Measurements from ENCODE around the gene PDXP.

PDXP gene

GRCh38 chr22:37663521-37664140 is 5.1 kb downstream of the PDXP start:
- ATAC-seq: no peak
- TF ChIP-seq ZNF565 (CRISPR knock-in tag; conservative IDR thresholded peaks at IDR 0.05; ENCODE audit: low read depth) (no peak), ZNF8 (CRISPR knock-in tag; IDR thresholded peaks at IDR 0.05) (no peak)

- TF ChIP-seq CSRNP3 (CRISPR knock-in tag; IDR thresholded peaks at IDR 0.05) (no peak), GLIS3 (CRISPR knock-in tag; IDR thresholded peaks at IDR 0.05) (no peak), ESRRG (CRISPR knock-in tag; IDR thresholded peaks at IDR 0.05) (no peak), SNAI2 (CRISPR knock-in tag; IDR thresholded peaks at IDR 0.05) (no peak), BACH2 (CRISPR knock-in tag; IDR thresholded peaks at IDR 0.05; ENCODE audit: borderline replicate concordance) (no peak), ZC3H10 (CRISPR knock-in tag; IDR thresholded peaks at IDR 0.05) (no peak), TSHZ2 (CRISPR knock-in tag; IDR thresholded peaks at IDR 0.05) (no peak), TCF4 (CRISPR knock-in tag; IDR thresholded peaks at IDR 0.05; ENCODE audit: borderline replicate concordance) (no peak), RARB (CRISPR knock-in tag; IDR thresholded peaks at IDR 0.05) (no peak), PPARA (CRISPR knock-in tag; IDR thresholded peaks at IDR 0.05; ENCODE audit: borderline replicate concordance) (no peak), PATZ1 (CRISPR knock-in tag; IDR thresholded peaks at IDR 0.05; ENCODE audit: borderline replicate concordance) (no peak), ZNF8 (CRISPR knock-in tag; IDR thresholded peaks at IDR 0.05) (no peak), ARNTL (CRISPR knock-in tag; IDR thresholded peaks at IDR 0.05; ENCODE audit: borderline replicate concordance, low read depth) (no peak), POU6F1 (CRISPR knock-in tag; IDR thresholded peaks at IDR 0.05; ENCODE audit: borderline replicate concordance, low read depth) (no peak), CSDC2 (CRISPR knock-in tag; IDR thresholded peaks at IDR 0.05) (no peak), CREB5 (CRISPR knock-in tag; IDR thresholded peaks at IDR 0.05; ENCODE audit: low read depth) (no peak)
- ATAC-seq: no peak
Observed at GRCh38 chr22:37664249-37665101, 6.0 kb downstream of the PDXP start.

- ATAC-seq: no peak
- TF ChIP-seq ISL1 (CRISPR knock-in tag; IDR thresholded peaks at IDR 0.05): no peak
- TF ChIP-seq ESRRG (CRISPR knock-in tag; IDR thresholded peaks at IDR 0.05): no peak
Observed at GRCh38 chr22:37665487-37665886, 7.0 kb downstream of the PDXP start.

- no peak for ATAC-seq
- no peak for TF ChIP-seq ARNTL (CRISPR knock-in tag; IDR thresholded peaks at IDR 0.05; ENCODE audit: borderline replicate concordance, low read depth)
- TF ChIP-seq PATZ1 (CRISPR knock-in tag; IDR thresholded peaks at IDR 0.05; ENCODE audit: borderline replicate concordance): no peak
- no peak for TF ChIP-seq CREB5 (CRISPR knock-in tag; IDR thresholded peaks at IDR 0.05; ENCODE audit: low read depth)
- no peak for TF ChIP-seq OSR1 (CRISPR knock-in tag; IDR thresholded peaks at IDR 0.05)
- TF ChIP-seq GLIS3 (CRISPR knock-in tag; IDR thresholded peaks at IDR 0.05): no peak
- TF ChIP-seq CSRNP3 (CRISPR knock-in tag; IDR thresholded peaks at IDR 0.05): no peak
- no peak for TF ChIP-seq TCF4 (CRISPR knock-in tag; IDR thresholded peaks at IDR 0.05; ENCODE audit: borderline replicate concordance)
Observed at GRCh38 chr22:37669586-37669985, 11.1 kb downstream of the PDXP start.
